ENCODE measurements around the gene SDHAF2.

DNA sequence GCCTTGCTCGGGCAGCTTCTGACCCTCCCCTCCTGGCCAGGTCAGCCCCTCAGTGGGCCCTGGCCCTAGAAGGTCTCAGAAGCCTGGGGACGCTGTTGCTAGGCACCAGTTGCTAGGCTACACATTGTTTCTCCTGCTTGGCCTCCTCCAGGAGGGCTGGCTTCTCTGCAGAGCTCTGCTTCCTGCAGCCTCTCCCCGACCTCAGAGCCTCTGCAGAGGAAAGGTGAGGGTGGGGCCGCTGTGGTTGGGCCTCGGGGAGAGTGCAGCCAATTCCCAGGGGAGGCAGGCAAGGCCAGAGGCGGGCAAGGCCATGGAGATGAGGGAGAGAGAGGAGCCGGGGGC, 51.0 kb downstream of the SDHAF2 start:
- no peak for TF ChIP-seq POLR2AphosphoS5 (IDR thresholded peaks at IDR 0.05; ENCODE audit: borderline replicate concordance, low read depth, low read length)
- no peak for TF ChIP-seq EZH2 (IDR thresholded peaks at IDR 0.05)
